K562 (cell line): ENCODE data around the gene PIK3CG. TPM values are rescaled to one million over a fixed set of nuclear protein-coding genes. Genes with fewer than 3 reads are reported as not detected.
A peak's percentile ranks its signal among the peaks of the same experiment; 100 is the strongest.

Experiments used
- ASH1L ChIP-seq: fragments of 450-650 bp; IDR thresholded peaks from 2 replicates; pipeline ENCODE4 v1.6.1; 2018; ENCODE audit warnings: borderline replicate concordance, mild to moderate bottlenecking, low read depth; ENCODE audit not compliant: partially characterized antibody
- ESRRB ChIP-seq: fragments of 250-450 bp; sonication (Bioruptor Pico); IDR thresholded peaks from 2 replicates; pipeline ENCODE4 v1.5.0; 2020; ENCODE audit warnings: mild to moderate bottlenecking, moderate library complexity, borderline replicate concordance
- ILF3 ChIP-seq: fragments of 450-650 bp; IDR thresholded peaks from 2 replicates; pipeline ENCODE4 v1.6.1; 2018; ENCODE audit warnings: antibody characterized with exemption, mild to moderate bottlenecking, moderate library complexity, borderline replicate concordance
- L3MBTL2 ChIP-seq: fragments of 450-650 bp; IDR thresholded peaks from 2 replicates; pipeline ENCODE4 v1.6.1; 2016; ENCODE audit warnings: mild to moderate bottlenecking, moderate library complexity
- MAZ ChIP-seq, 2 experiments: fragments of 450-650 bp in 1 of 2; sonication (generic) in 1 of 2; formaldehyde crosslinking; IDR thresholded peaks in 1 of 2; conservative IDR thresholded peaks in 1 of 2; 2 replicates each; pipeline versions ENCODE4 v1.4.0 to v1.5.0; 2020; ENCODE audit warnings: mild to moderate bottlenecking in 1 of 2, missing genetic modification reagents in 1 of 2
- NCOA2 ChIP-seq, 2 experiments: fragments of 450-650 bp; IDR thresholded peaks; 2 replicates each; pipeline ENCODE4 v1.6.1; 2018; ENCODE audit warnings: mild to moderate bottlenecking in 2 of 2, moderate library complexity in 1 of 2; ENCODE audit not compliant: partially characterized antibody in 2 of 2
- OTX1 ChIP-seq: fragments of 450-650 bp; formaldehyde crosslinking; IDR thresholded peaks from 2 replicates; pipeline ENCODE4 v1.4.0; 2022; ENCODE audit warnings: mild to moderate bottlenecking
- PPARD ChIP-seq: fragments of 250-450 bp; sonication (Bioruptor Pico); IDR thresholded peaks from 2 replicates; pipeline ENCODE4 v1.8.0; 2022; ENCODE audit warnings: inconsistent platforms, mild to moderate bottlenecking, moderate library complexity
- SETDB1 ChIP-seq: IDR thresholded peaks from one replicate; pipeline ENCODE4 v1.6.1; 2012; ENCODE audit warnings: low read length, control low read depth, inconsistent platforms
- SNIP1 ChIP-seq: fragments of 450-650 bp; IDR thresholded peaks from 2 replicates; pipeline ENCODE4 v1.7.1; 2017; ENCODE audit warnings: low read depth, mild to moderate bottlenecking
- SRSF9 ChIP-seq: fragments of 200-400 bp; formaldehyde crosslinking; IDR thresholded peaks from 2 replicates; pipeline ENCODE4 v1.6.1; 2017; ENCODE audit warnings: low read depth, low read length, borderline replicate concordance
- TFAM ChIP-seq: fragments of 250-450 bp; sonication (Bioruptor Pico); conservative IDR thresholded peaks from 2 replicates; pipeline ENCODE4 v1.5.0; 2021; ENCODE audit warnings: mild to moderate bottlenecking, moderate library complexity
- TOE1 ChIP-seq, 2 experiments: fragments of 450-650 bp in 1 of 2; sonication (generic) in 1 of 2; formaldehyde crosslinking in 1 of 2; IDR thresholded peaks; 2 replicates each; pipeline versions ENCODE4 v1.7.1 to v1.8.0; 2016 to 2022; ENCODE audit warnings: borderline replicate concordance in 2 of 2, mild to moderate bottlenecking in 2 of 2, antibody characterized with exemption in 1 of 2, inconsistent platforms in 1 of 2, low read depth in 1 of 2, missing genetic modification reagents in 1 of 2, moderate library complexity in 1 of 2
- VEZF1 ChIP-seq: fragments of 200-800 bp; sonication (Bioruptor generic); IDR thresholded peaks from 2 replicates; pipeline ENCODE4 v1.6.1; 2017; ENCODE audit warnings: missing genetic modification characterization, missing compliant biosample characterization
- ZBTB11 ChIP-seq, 3 experiments: fragments of 200-800 bp in 1 of 3; fragments of 250-450 bp in 1 of 3; fragments of 450-650 bp in 1 of 3; sonication (Bioruptor Pico) in 1 of 3; sonication (Bioruptor generic) in 1 of 3; formaldehyde crosslinking in 1 of 3; IDR thresholded peaks; 2 replicates each; pipeline versions ENCODE4 v1.6.1 to v1.8.0; 2016 to 2022; ENCODE audit warnings: mild to moderate bottlenecking in 2 of 3, missing genetic modification characterization in 2 of 3, missing compliant biosample characterization in 1 of 3, moderate library complexity in 1 of 3
- ZFPM2 ChIP-seq: fragments of 250-450 bp; sonication (Bioruptor Pico); IDR thresholded peaks from 2 replicates; pipeline ENCODE4 v1.5.1; 2022; ENCODE audit warnings: mild to moderate bottlenecking
- ZKSCAN1 ChIP-seq: fragments of 150-350 bp; IDR thresholded peaks from 2 replicates; pipeline ENCODE4 v1.6.1; 2016; ENCODE audit warnings: low read depth, low read length
- ZNF12 ChIP-seq: sonication (generic); formaldehyde crosslinking; IDR thresholded peaks from 2 replicates; pipeline ENCODE4 v1.4.0; 2020; ENCODE audit warnings: mild to moderate bottlenecking, missing genetic modification reagents
- ZNF140 ChIP-seq: fragments of 250-450 bp; sonication (Bioruptor Pico); IDR thresholded peaks from 2 replicates; pipeline ENCODE4 v1.8.0; 2021; ENCODE audit warnings: moderate library complexity, mild to moderate bottlenecking, inconsistent platforms
- ZNF175 ChIP-seq: fragments of 200-800 bp; sonication (Bioruptor generic); IDR thresholded peaks from 2 replicates; pipeline ENCODE4 v1.6.1; 2016; ENCODE audit warnings: low read depth, mild to moderate bottlenecking, missing genetic modification characterization, missing compliant biosample characterization
- ZNF311 ChIP-seq: fragments of 250-450 bp; sonication (Bioruptor Pico); IDR thresholded peaks from 2 replicates; pipeline ENCODE4 v1.4.0; 2020; ENCODE audit warnings: mild to moderate bottlenecking, moderate library complexity
- ZNF395 ChIP-seq: fragments of 200-800 bp; sonication (Bioruptor generic); IDR thresholded peaks from 2 replicates; pipeline ENCODE4 v1.6.1; 2017; ENCODE audit warnings: missing genetic modification characterization, missing compliant biosample characterization
- ZNF75A ChIP-seq: fragments of 450-650 bp; formaldehyde crosslinking; IDR thresholded peaks from 2 replicates; pipeline ENCODE4 v1.4.0; 2020; ENCODE audit warnings: mild to moderate bottlenecking
- polyA plus RNA-seq, 8 experiments: library from polyadenylated mRNA; depleted of rRNA in 4 of 8; stranded (reverse) in 5 of 8; unstranded in 3 of 8; fragments of >200 nt; fragmentation: Nextera tagmentation in 2 of 8; fragmentation: Illumina TruSeq in 1 of 8; extraction: Ambion mirVana in 2 of 8; extraction: Trizol in 1 of 8; gene quantifications; 2 replicates each; pipeline versions ENCODE4 v1.2.1 to v1.2.3, GENCODE V29; 2011 to 2014; ENCODE audit warnings: inconsistent platforms in 1 of 8, missing spikeins in 1 of 8
- total RNA-seq, 7 experiments: library from RNA; depleted of rRNA in 6 of 7; stranded (reverse); fragments of >200 nt in 6 of 7; fragmentation: Illumina TruSeq in 2 of 7; extraction: Trizol in 2 of 7; gene quantifications; 2 replicates each; pipeline versions ENCODE4 v1.2.1 to v1.2.3, GENCODE V29; 2011 to 2021; ENCODE audit warnings: low replicate concordance in 1 of 7

PIK3CG gene
- total and polyA plus RNA-seq, 9 of the 15 experiments (the other 6 are each of a cell fraction or from before 2014, with no cell fraction given) = 5.3 to 42.5 (median 29.0) TPM

- TF ChIP-seq NCOA2 (IDR thresholded peaks at IDR 0.05; ENCODE audit: partially characterized antibody in 2 of 2) (no peak), OTX1 (CRISPR knock-in tag) (no peak), ZNF75A (CRISPR knock-in tag) (no peak), ZFPM2 (CRISPR knock-in tag) (no peak), ILF3 (no peak), ESRRB (CRISPR knock-in tag) (no peak), TOE1 (IDR thresholded peaks at IDR 0.05; ENCODE audit: borderline replicate concordance) (no peak), TOE1 (CRISPR knock-in tag; IDR thresholded peaks at IDR 0.05; ENCODE audit: borderline replicate concordance, low read depth) (no peak), ZNF12 (CRISPR knock-in tag) (no peak), MAZ (CRISPR knock-in tag; conservative IDR thresholded peaks at IDR 0.05 in 1 of 2, IDR thresholded peaks at IDR 0.05 in 1 of 2) (0 out of 4 replicates have a peak, but pooled peaks of 1 of the 2 experiments have one; percentile 21), ZNF311 (CRISPR knock-in tag) (no peak), ZNF175 (peak; percentile 88), VEZF1 (CRISPR knock-in tag) (peak; percentile 66), ZNF395 (CRISPR knock-in tag) (peak; percentile 86; the same call in 1 of the 2 replicates), ZBTB11 (CRISPR knock-in tag; IDR thresholded peaks at IDR 0.05) (no peak), PPARD (no peak), SETDB1 (no peak), TFAM (CRISPR knock-in tag) (no peak), ASH1L (no peak), SNIP1 (no peak), ZNF140 (no peak), ZKSCAN1 (no peak), SRSF9 (no peak), L3MBTL2 (peak; percentile 35; the same call in 1 of the 2 replicates)
These were observed 48.0 kb upstream of the PIK3CG start (continued) for GRCh38 chr7:106817098-106817497.
